K562 (cell line): ENCODE measurements around the gene RUVBL1. TPM values are rescaled to one million over a fixed set of nuclear protein-coding genes. Genes with fewer than 3 reads are reported as not detected.

ENCODE experiments used
- DNMT1 ChIP-seq: fragments of 450-650 bp; IDR thresholded peaks from 2 replicates; pipeline ENCODE4 v1.6.1; 2016; ENCODE audit warnings: antibody characterized with exemption, mild to moderate bottlenecking
- E2F5 ChIP-seq: sonication (generic); formaldehyde crosslinking; IDR thresholded peaks from 2 replicates; pipeline ENCODE4 v1.8.0; 2022; ENCODE audit warnings: mild to moderate bottlenecking, missing genetic modification reagents
- ETS2 ChIP-seq: IDR thresholded peaks from 2 replicates; pipeline ENCODE4 v1.6.1; 2016; ENCODE audit warnings: borderline replicate concordance, missing genetic modification characterization, mild to moderate bottlenecking, moderate library complexity, missing compliant biosample characterization; ENCODE audit not compliant: poor library complexity, severe bottlenecking
- EWSR1 ChIP-seq: fragments of 450-650 bp; IDR thresholded peaks from 2 replicates; pipeline ENCODE4 v1.6.1; 2018; ENCODE audit warnings: borderline replicate concordance, mild to moderate bottlenecking, low read depth, moderate library complexity; ENCODE audit not compliant: partially characterized antibody
- FOSL1 ChIP-seq: fragments of 200-800 bp; sonication (Bioruptor generic); conservative IDR thresholded peaks from 2 replicates; pipeline ENCODE4 v1.6.1; 2016; ENCODE audit warnings: missing genetic modification characterization, missing compliant biosample characterization
- GMEB1 ChIP-seq: fragments of 250-450 bp; sonication (Bioruptor Pico); IDR thresholded peaks from 2 replicates; pipeline ENCODE4 v1.4.0; 2020; ENCODE audit warnings: mild to moderate bottlenecking
- ILF3 ChIP-seq: fragments of 450-650 bp; IDR thresholded peaks from 2 replicates; pipeline ENCODE4 v1.6.1; 2018; ENCODE audit warnings: antibody characterized with exemption, mild to moderate bottlenecking, moderate library complexity, borderline replicate concordance
- JUND ChIP-seq, 2 experiments: IDR thresholded peaks; 2 replicates in 1 of 2; 3 replicates in 1 of 2; pipeline ENCODE4 v1.6.1; 2011; ENCODE audit warnings: borderline replicate concordance in 2 of 2, low read depth in 2 of 2, low read length in 2 of 2, improper control_type of control experiment in 1 of 2, missing biosample characterization in 1 of 2, missing genetic modification characterization in 1 of 2, missing genetic modification reagents in 1 of 2
- MAFF ChIP-seq: IDR thresholded peaks from 2 replicates; pipeline ENCODE4 v1.6.1; 2012; ENCODE audit warnings: low read length, improper control_type of control experiment
- NONO ChIP-seq, 2 experiments: fragments of 200-400 bp in 1 of 2; fragments of 450-650 bp in 1 of 2; formaldehyde crosslinking in 1 of 2; IDR thresholded peaks; 2 replicates each; pipeline ENCODE4 v1.6.1; 2017; ENCODE audit warnings: low read depth in 2 of 2, mild to moderate bottlenecking in 2 of 2, moderate library complexity in 2 of 2, low read length in 1 of 2
- PHF8 ChIP-seq: fragments of 200-600 bp; sonication (generic); IDR thresholded peaks from 2 replicates; pipeline ENCODE4 v1.6.1; 2012; ENCODE audit warnings: mixed run types, mild to moderate bottlenecking, inconsistent platforms, low read length, moderate library complexity, borderline replicate concordance
- PTTG1 ChIP-seq: fragments of 450-650 bp; IDR thresholded peaks from 2 replicates; pipeline ENCODE4 v1.6.1; 2016; ENCODE audit warnings: low read depth, mild to moderate bottlenecking, missing genetic modification characterization, missing compliant biosample characterization
- RBM15 ChIP-seq: fragments of 200-400 bp; formaldehyde crosslinking; IDR thresholded peaks from 2 replicates; pipeline ENCODE4 v1.6.1; 2018; ENCODE audit warnings: mild to moderate bottlenecking, low read length, moderate library complexity; ENCODE audit not compliant: insufficient read depth
- RNF2 ChIP-seq: sonication (generic); IDR thresholded peaks from 2 replicates; pipeline ENCODE4 v1.6.1; 2016
- SMARCB1 ChIP-seq: IDR thresholded peaks from 2 replicates; pipeline ENCODE4 v1.6.1; 2011; ENCODE audit warnings: improper control_type of control experiment, low read depth; ENCODE audit not compliant: insufficient read length
- U2AF1 ChIP-seq: fragments of 200-400 bp; formaldehyde crosslinking; optimal IDR thresholded peaks from 2 replicates; pipeline ENCODE3; 2017; ENCODE audit warnings: mild to moderate bottlenecking, low read depth, low read length, moderate library complexity
- ZC3H11A ChIP-seq: IDR thresholded peaks from 2 replicates; pipeline ENCODE4 v1.6.1; 2012; ENCODE audit warnings: low read depth, low read length, improper control_type of control experiment
- ZNF217 ChIP-seq: sonication (generic); formaldehyde crosslinking; IDR thresholded peaks from 2 replicates; pipeline ENCODE4 v1.8.0; 2022; ENCODE audit warnings: mild to moderate bottlenecking, missing genetic modification reagents
- ZNF263 ChIP-seq: sonication (generic); formaldehyde crosslinking; IDR thresholded peaks from 2 replicates; pipeline ENCODE4 v1.8.0; 2022; ENCODE audit warnings: mild to moderate bottlenecking, missing genetic modification reagents, borderline replicate concordance
- ZNF277 ChIP-seq: fragments of 250-450 bp; sonication (Bioruptor Pico); IDR thresholded peaks from 2 replicates; pipeline ENCODE4 v1.8.0; 2022; ENCODE audit warnings: inconsistent platforms, mild to moderate bottlenecking, moderate library complexity, borderline replicate concordance
- ZNF408 ChIP-seq: fragments of 250-450 bp; sonication (Bioruptor Pico); IDR thresholded peaks from 2 replicates; pipeline ENCODE4 v1.4.0; 2020; ENCODE audit warnings: low read depth, mild to moderate bottlenecking, moderate library complexity
- ZNF436 ChIP-seq: fragments of 250-450, 450-650 bp; sonication (Bioruptor Pico); formaldehyde crosslinking; IDR thresholded peaks from 2 replicates; pipeline ENCODE4 v1.7.0; 2020; ENCODE audit warnings: mild to moderate bottlenecking
- ZNF445 ChIP-seq: fragments of 250-450 bp; sonication (Bioruptor Pico); IDR thresholded peaks from 2 replicates; pipeline ENCODE4 v1.4.0; 2020; ENCODE audit warnings: low read depth, mild to moderate bottlenecking, moderate library complexity
- ZSCAN32 ChIP-seq: fragments of 450-650 bp; formaldehyde crosslinking; IDR thresholded peaks from 2 replicates; pipeline ENCODE4 v1.4.0; 2020; ENCODE audit warnings: mild to moderate bottlenecking, moderate library complexity
- polyA plus RNA-seq, 8 experiments: library from polyadenylated mRNA; depleted of rRNA in 4 of 8; stranded (reverse) in 5 of 8; unstranded in 3 of 8; fragments of >200 nt; fragmentation: Nextera tagmentation in 2 of 8; fragmentation: Illumina TruSeq in 1 of 8; extraction: Ambion mirVana in 2 of 8; extraction: Trizol in 1 of 8; gene quantifications; 2 replicates each; pipeline versions ENCODE4 v1.2.1 to v1.2.3, GENCODE V29; 2011 to 2014; ENCODE audit warnings: inconsistent platforms in 1 of 8, missing spikeins in 1 of 8
- total RNA-seq, 7 experiments: library from RNA; depleted of rRNA in 6 of 7; stranded (reverse); fragments of >200 nt in 6 of 7; fragmentation: Illumina TruSeq in 2 of 7; extraction: Trizol in 2 of 7; gene quantifications; 2 replicates each; pipeline versions ENCODE4 v1.2.1 to v1.2.3, GENCODE V29; 2011 to 2021; ENCODE audit warnings: low replicate concordance in 1 of 7

RUVBL1 gene
- total and polyA plus RNA-seq, 9 of the 15 experiments (the other 6 are each of a cell fraction or from before 2014, with no cell fraction given), result 20.7 to 147 (median 113) TPM

- no peak for TF ChIP-seq ZNF445 (CRISPR knock-in tag)
- no peak for TF ChIP-seq ZNF263
- no peak for TF ChIP-seq RBM15
- no peak for TF ChIP-seq U2AF1
- no peak for TF ChIP-seq ZNF408 (CRISPR knock-in tag)
- TF ChIP-seq ZC3H11A, result no peak
- TF ChIP-seq ILF3, result no peak
- TF ChIP-seq PTTG1 (tag), result no peak
- TF ChIP-seq E2F5 (CRISPR knock-in tag), result no peak
- no peak for TF ChIP-seq ZSCAN32
- TF ChIP-seq MAFF, result no peak
- TF ChIP-seq ZNF277 (CRISPR knock-in tag), result no peak
- TF ChIP-seq ZNF217 (CRISPR knock-in tag), result no peak
- TF ChIP-seq SMARCB1, result no peak
- peak in 1 of 2 experiments; percentile 93; a peak in 2 of 4 replicates for TF ChIP-seq NONO (IDR thresholded peaks at IDR 0.05; ENCODE audit: low read depth in 2 of 2, low read length in 1 of 2)
- TF ChIP-seq RNF2, result peak; percentile 56; the same call in 1 of the 2 replicates
- no peak for TF ChIP-seq DNMT1
- TF ChIP-seq ETS2, result no peak
- peak; percentile 93 for TF ChIP-seq GMEB1 (CRISPR knock-in tag)
- TF ChIP-seq EWSR1, result no peak
- peak; percentile 49; the same call in 1 of the 2 replicates for TF ChIP-seq PHF8
- TF ChIP-seq JUND (IDR thresholded peaks at IDR 0.05; ENCODE audit: borderline replicate concordance, low read depth, low read length), result peak; percentile 66
- TF ChIP-seq JUND (tag; IDR thresholded peaks at IDR 0.05; ENCODE audit: borderline replicate concordance, low read depth, low read length), result no peak; the same call in 2 of the 3 replicates
- peak; percentile 76 for TF ChIP-seq FOSL1
- no peak for TF ChIP-seq ZNF436 (CRISPR knock-in tag)
These were observed 47.0 kb downstream of the RUVBL1 start (continued) for GRCh38 chr3:128076483-128077201.
